WTC11 (cell line): ENCODE data around the gene FSTL3. TPM values are rescaled to one million over a fixed set of nuclear protein-coding genes. Genes with fewer than 3 reads are reported as not detected.

Experiments used
- ATAC-seq: fragments of 200-7000 bp; cut with Tn5 transposase; 2 replicates; pipeline ENCODE4 v1.10.0; 2021; ENCODE audit warnings: mild to moderate bottlenecking, moderate library complexity
- CTCF ChIA-PET: fragments of 300-600 bp; sonication (Branson Sonifier 250); formaldehyde crosslinking; loops from one replicate; lab custom pipeline; 2021; ENCODE audit warnings: antibody characterized with exemption; lab: Charles Lee
- POLR2A ChIA-PET: fragments of 350-600 bp; sonication (Branson Sonifier 250); formaldehyde crosslinking; loops from one replicate; lab custom pipeline; 2021; ENCODE audit warnings: antibody characterized with exemption; lab: Charles Lee
- DNase-seq: peaks from one replicate; pipeline ENCODE4 v3.0.0; 2021; ENCODE audit warnings: low spot score
- H3K27ac Mint-ChIP-seq: 2 replicates; pipeline ENCODE4 v1.8.0; 2021; ENCODE audit warnings: mixed read lengths
- H3K27me3 Mint-ChIP-seq: 2 replicates; pipeline ENCODE4 v1.8.0; 2021; ENCODE audit warnings: low read depth, mild to moderate bottlenecking, moderate library complexity, mixed read lengths
- H3K36me3 Mint-ChIP-seq: 2 replicates; pipeline ENCODE4 v1.8.0; 2021; ENCODE audit warnings: mixed read lengths
- H3K4me1 Mint-ChIP-seq: 2 replicates; pipeline ENCODE4 v1.8.0; 2022; ENCODE audit warnings: mixed read lengths
- H3K4me3 Mint-ChIP-seq: 2 replicates; pipeline ENCODE4 v1.8.0; 2021; ENCODE audit warnings: mild to moderate bottlenecking, moderate library complexity, mixed read lengths
- H3K9me3 Mint-ChIP-seq: 2 replicates; pipeline ENCODE4 v1.8.0; 2021; ENCODE audit warnings: mixed read lengths
- AFF4 ChIP-seq: sonication (generic); formaldehyde crosslinking; IDR thresholded peaks from 2 replicates; pipeline ENCODE4 v1.8.1; 2023; ENCODE audit warnings: mild to moderate bottlenecking, missing genetic modification reagents, borderline replicate concordance
- CREB1 ChIP-seq: sonication (generic); formaldehyde crosslinking; IDR thresholded peaks from 2 replicates; pipeline ENCODE4 v1.8.0; 2023; ENCODE audit warnings: mild to moderate bottlenecking, missing genetic modification reagents
- ESRRA ChIP-seq: sonication (generic); formaldehyde crosslinking; IDR thresholded peaks from 2 replicates; pipeline ENCODE4 v1.8.1; 2022; ENCODE audit warnings: mild to moderate bottlenecking, missing genetic modification reagents, borderline replicate concordance
- ETV6 ChIP-seq: sonication (generic); formaldehyde crosslinking; IDR thresholded peaks from 2 replicates; pipeline ENCODE4 v1.8.1; 2022; ENCODE audit warnings: mild to moderate bottlenecking, missing genetic modification reagents
- FOXJ3 ChIP-seq: sonication (generic); formaldehyde crosslinking; IDR thresholded peaks from 2 replicates; pipeline ENCODE4 v1.9.0; 2021; ENCODE audit warnings: missing genetic modification reagents, mild to moderate bottlenecking, borderline replicate concordance
- FOXP4 ChIP-seq: sonication (generic); formaldehyde crosslinking; IDR thresholded peaks from 2 replicates; pipeline ENCODE4 v1.8.0; 2022; ENCODE audit warnings: mild to moderate bottlenecking, missing genetic modification reagents
- HMGXB4 ChIP-seq: sonication (generic); formaldehyde crosslinking; IDR thresholded peaks from 2 replicates; pipeline ENCODE4 v1.8.1; 2023; ENCODE audit warnings: mild to moderate bottlenecking, moderate library complexity, missing genetic modification reagents
- NFYB ChIP-seq: sonication (generic); formaldehyde crosslinking; conservative IDR thresholded peaks from 2 replicates; pipeline ENCODE4 v1.8.0; 2022; ENCODE audit warnings: low read depth, missing genetic modification reagents
- NR1H2 ChIP-seq: sonication (generic); formaldehyde crosslinking; IDR thresholded peaks from 2 replicates; pipeline ENCODE4 v1.9.0; 2021; ENCODE audit warnings: mild to moderate bottlenecking, moderate library complexity, missing genetic modification reagents
- USF1 ChIP-seq: sonication (generic); formaldehyde crosslinking; IDR thresholded peaks from 2 replicates; pipeline ENCODE4 v1.8.0; 2022; ENCODE audit warnings: mild to moderate bottlenecking, missing genetic modification reagents
- ZNF425 ChIP-seq: fragments of 250-450 bp; sonication (Bioruptor Pico); conservative IDR thresholded peaks from 2 replicates; pipeline ENCODE4 v1.9.0; 2021; ENCODE audit warnings: mild to moderate bottlenecking
- total RNA-seq: library from RNA; stranded (reverse); gene quantifications from 3 replicates; pipeline ENCODE4 v1.2.3, GENCODE V29; 2021
- TF ChIP-seq, protein P1 (sequence below): fragments of 250-450 bp; sonication (Bioruptor Pico); IDR thresholded peaks from 2 replicates; pipeline ENCODE4 v1.9.0; 2021; ENCODE audit warnings: moderate library complexity, mild to moderate bottlenecking, inconsistent platforms, borderline replicate concordance

Gene FSTL3
- total RNA-seq, 1 experiment from 2014 or later, result 8.7 TPM

GRCh38 chr19:657611-658010, 18.6 kb upstream of the FSTL3 start (continued):
- TF ChIP-seq CREB1 (CRISPR knock-in tag) (no peak), FOXJ3 (CRISPR knock-in tag) (no peak)

GRCh38 chr19:658059-658839, 17.9 kb upstream of the FSTL3 start:
- CTCF ChIA-PET, result no interaction called here

More at GRCh38 chr19:658059-658839, 17.9 kb upstream of the FSTL3 start:
- no peaks in the 10 kb centered on the region for H3K36me3 Mint-ChIP-seq
- no peak for ATAC-seq
- no peak overlapping the region for H3K4me3 Mint-ChIP-seq
- H3K9me3 Mint-ChIP-seq, result no peaks in the 10 kb centered on the region
- H3K27me3 Mint-ChIP-seq, result no peaks in the 10 kb centered on the region
- peaks cover 17% of the 10 kb centered on the region for H3K4me1 Mint-ChIP-seq
- POLR2A ChIA-PET, result interaction anchor here (0.5 kb wide), 1 partner anchor 8 kb away, joined by 3 read pairs; no protein-coding TSS in a partner anchor
- no peak for DNase-seq
- H3K27ac Mint-ChIP-seq, result no peak overlapping the region
- no peak for TF ChIP-seq AFF4
- no peak for TF ChIP-seq ETV6
- no peak for TF ChIP-seq ESRRA (CRISPR knock-in tag)
- TF ChIP-seq ZNF425 (CRISPR knock-in tag), result no peak
- TF ChIP-seq NR1H2 (CRISPR knock-in tag), result no peak
- TF ChIP-seq, protein P1, sequence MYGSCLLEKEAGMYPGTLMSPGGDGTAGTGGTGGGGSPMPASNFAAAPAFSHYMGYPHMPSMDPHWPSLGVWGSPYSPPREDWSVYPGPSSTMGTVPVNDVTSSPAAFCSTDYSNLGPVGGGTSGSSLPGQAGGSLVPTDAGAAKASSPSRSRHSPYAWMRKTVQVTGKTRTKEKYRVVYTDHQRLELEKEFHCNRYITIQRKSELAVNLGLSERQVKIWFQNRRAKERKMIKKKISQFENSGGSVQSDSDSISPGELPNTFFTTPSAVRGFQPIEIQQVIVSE (CRISPR knock-in tag), result no peak
- no peak for TF ChIP-seq NFYB
- no peak for TF ChIP-seq HMGXB4 (CRISPR knock-in tag)
- TF ChIP-seq USF1 (CRISPR knock-in tag), result no peak
- TF ChIP-seq FOXP4 (CRISPR knock-in tag), result no peak
